ENCODE measurements around the gene EMC10.
A peak's percentile ranks its signal among the peaks of the same experiment; 100 is the strongest.
"Not testable (repeated sequence)": the region's sequence is repeated elsewhere in the genome, so short reads cannot be mapped to it uniquely, and the experiment has no call there.

The EMC10 gene

DNA sequence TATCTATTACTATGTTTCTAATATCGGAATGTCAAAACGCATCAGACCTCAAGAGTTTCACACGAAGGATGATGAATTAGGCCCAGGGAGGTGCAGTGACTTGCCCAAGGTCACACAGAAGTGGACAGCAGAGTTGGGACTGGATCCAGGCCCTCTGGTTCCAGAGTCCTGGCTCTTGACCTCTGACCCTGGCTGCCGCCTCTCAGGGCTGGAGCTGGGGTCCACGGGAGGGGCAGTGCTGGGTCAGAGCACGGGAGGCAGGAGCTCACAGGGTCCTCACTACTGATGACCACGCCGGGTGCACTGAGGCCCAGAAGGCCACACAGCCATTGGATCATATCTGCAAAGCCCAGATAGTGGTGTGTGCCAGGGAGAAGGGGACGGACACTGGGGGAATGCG lies 46.6 kb downstream of the EMC10 start:
- Histone ChIP-seq H3K27me3 (no peaks in the 10 kb centered on the region), H3K36me3 (no peaks in the 10 kb centered on the region), H3K9me3 (no peaks in the 10 kb centered on the region), H3K4me1 (no peaks in the 10 kb centered on the region), H3K4me3 (ENCODE audit: low read depth, low read length) (no peak overlapping the region)
- no peak for DNase-seq
- TF ChIP-seq, protein P1, sequence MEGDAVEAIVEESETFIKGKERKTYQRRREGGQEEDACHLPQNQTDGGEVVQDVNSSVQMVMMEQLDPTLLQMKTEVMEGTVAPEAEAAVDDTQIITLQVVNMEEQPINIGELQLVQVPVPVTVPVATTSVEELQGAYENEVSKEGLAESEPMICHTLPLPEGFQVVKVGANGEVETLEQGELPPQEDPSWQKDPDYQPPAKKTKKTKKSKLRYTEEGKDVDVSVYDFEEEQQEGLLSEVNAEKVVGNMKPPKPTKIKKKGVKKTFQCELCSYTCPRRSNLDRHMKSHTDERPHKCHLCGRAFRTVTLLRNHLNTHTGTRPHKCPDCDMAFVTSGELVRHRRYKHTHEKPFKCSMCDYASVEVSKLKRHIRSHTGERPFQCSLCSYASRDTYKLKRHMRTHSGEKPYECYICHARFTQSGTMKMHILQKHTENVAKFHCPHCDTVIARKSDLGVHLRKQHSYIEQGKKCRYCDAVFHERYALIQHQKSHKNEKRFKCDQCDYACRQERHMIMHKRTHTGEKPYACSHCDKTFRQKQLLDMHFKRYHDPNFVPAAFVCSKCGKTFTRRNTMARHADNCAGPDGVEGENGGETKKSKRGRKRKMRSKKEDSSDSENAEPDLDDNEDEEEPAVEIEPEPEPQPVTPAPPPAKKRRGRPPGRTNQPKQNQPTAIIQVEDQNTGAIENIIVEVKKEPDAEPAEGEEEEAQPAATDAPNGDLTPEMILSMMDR (IDR thresholded peaks at IDR 0.05; ENCODE audit: low read depth, low read length) = no peak

DNA sequence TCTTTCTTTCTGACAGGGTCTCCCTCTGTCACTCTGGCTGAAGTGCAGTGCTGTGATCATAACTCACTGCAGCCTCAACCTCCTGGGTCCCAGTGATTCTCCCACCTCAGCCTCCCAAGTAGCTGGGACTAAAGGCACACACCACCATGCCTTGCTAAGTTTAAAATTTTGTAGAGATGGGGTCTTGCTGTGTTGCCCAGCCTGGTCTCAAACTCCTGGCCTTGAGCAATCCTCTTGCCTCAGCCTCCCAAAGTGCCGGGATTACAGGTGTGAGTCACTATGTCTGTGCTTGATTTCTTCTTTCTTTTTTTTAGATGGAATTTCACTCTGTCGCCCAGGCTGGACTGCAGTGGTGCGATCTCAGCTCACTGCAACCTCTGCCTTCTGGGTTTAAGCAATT lies 51.7 kb downstream of the EMC10 start:
- not testable (repeated sequence) for DNase-seq; H3K4me3 ChIP-seq (ENCODE audit: low read depth, low read length); H3K9me3 ChIP-seq; H3K27me3 ChIP-seq; H3K36me3 ChIP-seq; H3K4me1 ChIP-seq

DNA sequence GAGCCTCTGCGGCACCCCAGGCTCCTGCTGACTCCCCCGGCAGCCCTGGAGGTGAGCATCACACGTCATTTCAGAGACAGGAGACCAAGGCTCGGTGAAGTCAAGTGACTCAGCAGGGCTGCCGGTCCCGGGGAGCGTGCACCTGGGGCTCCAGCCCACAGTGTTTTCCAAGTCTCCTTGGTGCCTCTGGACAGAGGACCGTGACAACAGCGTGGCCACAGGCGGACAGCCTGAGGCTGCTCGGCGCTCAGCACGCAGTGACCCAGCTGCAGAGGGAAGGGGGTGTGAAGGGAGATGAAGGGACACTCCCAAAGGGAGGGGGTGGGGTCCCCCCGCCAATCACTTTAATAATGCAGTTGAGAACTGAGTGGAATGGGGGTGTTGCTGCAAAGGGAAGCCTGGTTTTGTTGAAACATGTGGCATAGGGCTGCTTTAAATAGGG lies 54.9 kb downstream of the EMC10 start:
- H3K36me3 ChIP-seq = no peaks in the 10 kb centered on the region
- no peaks in the 10 kb centered on the region; the same call in 1 of the 2 replicates for H3K27me3 ChIP-seq
- DNase-seq = no peak
- TF ChIP-seq, protein P1 (IDR thresholded peaks at IDR 0.05; ENCODE audit: low read depth, low read length) = no peak
- H3K4me1 ChIP-seq = no peaks in the 10 kb centered on the region
- no peak overlapping the region for H3K4me3 ChIP-seq (ENCODE audit: low read depth, low read length)
- no peaks in the 10 kb centered on the region for H3K9me3 ChIP-seq

DNA sequence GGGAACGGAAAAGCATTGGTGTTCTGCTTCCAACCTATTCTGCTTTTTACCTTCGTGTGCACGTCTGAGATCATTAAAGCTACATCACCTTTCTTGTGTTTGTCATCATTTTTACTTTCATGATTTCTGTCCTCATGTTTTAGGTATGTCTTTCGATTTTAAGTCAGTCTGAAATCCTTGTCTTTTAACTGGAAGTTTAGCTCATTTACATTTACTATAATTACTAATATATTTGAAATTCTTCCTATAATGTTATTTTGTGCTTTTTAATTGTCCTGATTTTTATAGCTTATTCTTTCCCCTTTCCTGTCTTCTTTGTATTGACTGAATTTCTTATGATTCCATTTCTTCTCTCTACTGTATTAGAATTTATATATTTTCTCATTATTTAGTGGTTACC lies 56.6 kb downstream of the EMC10 start:
- Histone ChIP-seq H3K9me3 (no peaks in the 10 kb centered on the region), H3K4me1 (no peaks in the 10 kb centered on the region), H3K4me3 (ENCODE audit: low read depth, low read length) (no peak overlapping the region), H3K27me3 (no peaks in the 10 kb centered on the region; the same call in 1 of the 2 replicates), H3K36me3 (no peaks in the 10 kb centered on the region)
- DNase-seq = no peak
- TF ChIP-seq, protein P1 (IDR thresholded peaks at IDR 0.05; ENCODE audit: low read depth, low read length) = no peak

DNA sequence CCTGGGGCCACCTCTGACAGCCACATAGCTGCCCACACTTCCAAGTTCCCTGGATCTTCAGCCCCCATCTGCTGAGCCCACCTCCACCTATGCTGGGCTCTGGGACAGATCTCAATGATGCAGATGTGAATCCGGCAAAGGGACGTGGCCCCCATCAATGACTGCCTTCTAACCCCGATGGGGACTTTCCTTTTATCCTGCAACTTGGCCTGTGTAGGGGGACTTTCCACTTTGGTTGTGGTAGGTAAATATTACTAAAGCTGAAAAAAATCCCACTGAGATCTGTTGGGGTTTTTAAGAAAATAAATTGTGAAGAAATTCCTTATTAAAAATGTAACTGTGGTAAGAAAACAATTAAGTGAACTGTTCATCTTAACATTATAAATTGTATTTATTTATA lies 58.2 kb downstream of the EMC10 start:
- Histone ChIP-seq H3K27me3 (no peaks in the 10 kb centered on the region; the same call in 1 of the 2 replicates), H3K9me3 (no peaks in the 10 kb centered on the region), H3K4me1 (no peaks in the 10 kb centered on the region), H3K4me3 (ENCODE audit: low read depth, low read length) (no peak overlapping the region), H3K36me3 (no peaks in the 10 kb centered on the region)
- no peak for DNase-seq
- TF ChIP-seq, protein P1 (IDR thresholded peaks at IDR 0.05; ENCODE audit: low read depth, low read length) = no peak

DNA sequence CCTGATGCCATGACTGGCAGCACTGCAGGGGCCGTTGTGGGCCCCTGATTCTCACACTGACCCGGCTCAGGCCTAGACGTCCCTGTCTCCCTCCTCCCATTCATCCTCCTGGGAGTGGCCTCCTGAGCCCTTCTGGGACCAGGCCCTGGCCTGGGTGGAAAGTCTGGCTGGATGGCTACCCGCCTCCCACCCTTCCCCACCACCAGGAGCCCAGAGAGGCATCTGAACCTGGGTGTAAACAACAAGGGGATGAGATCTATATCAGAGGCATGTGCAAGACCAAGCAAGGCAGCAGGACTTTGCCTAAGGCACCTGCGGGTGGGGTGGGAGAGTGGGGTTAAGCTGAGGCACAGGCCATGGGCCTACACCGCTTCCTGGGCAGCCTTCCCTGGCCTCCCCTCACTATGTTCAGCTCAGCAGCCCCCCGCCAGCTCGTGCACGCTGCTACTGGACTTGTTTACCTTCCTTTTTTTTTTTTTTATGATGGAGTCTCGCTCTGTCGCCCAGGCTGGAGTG lies 59.4 kb downstream of the EMC10 start:
- TF ChIP-seq, protein P1 (IDR thresholded peaks at IDR 0.05; ENCODE audit: low read depth, low read length) = no peak
- Histone ChIP-seq H3K27me3 (no peaks in the 10 kb centered on the region; the same call in 1 of the 2 replicates), H3K36me3 (no peaks in the 10 kb centered on the region), H3K9me3 (no peaks in the 10 kb centered on the region), H3K4me3 (ENCODE audit: low read depth, low read length) (no peak overlapping the region), H3K4me1 (no peaks in the 10 kb centered on the region)
- DNase-seq = peak; percentile 12

All from BE2C (cell line).